K562 (cell line): ENCODE measurements around the gene CLSTN2.

Experiments
- ARHGAP35 ChIP-seq: fragments of 450-650 bp; IDR thresholded peaks from 2 replicates; pipeline ENCODE4 v1.6.1; 2018; ENCODE audit not compliant: partially characterized antibody
- CCNT2 ChIP-seq: IDR thresholded peaks from 2 replicates; pipeline ENCODE4 v1.6.1; 2011; ENCODE audit warnings: borderline replicate concordance, low read depth, mild to moderate bottlenecking, moderate library complexity, mixed read lengths, low read length; ENCODE audit not compliant: insufficient read length; ENCODE audit errors: extremely low read depth
- CREB1 ChIP-seq, 2 experiments: sonication (generic) in 1 of 2; formaldehyde crosslinking in 1 of 2; IDR thresholded peaks; 2 replicates each; pipeline versions ENCODE4 v1.6.1 to v1.8.0; 2012 to 2022; ENCODE audit warnings: inconsistent platforms in 1 of 2, mild to moderate bottlenecking in 1 of 2, missing genetic modification reagents in 1 of 2, moderate library complexity in 1 of 2
- ILK ChIP-seq: fragments of 450-650 bp; IDR thresholded peaks from 2 replicates; pipeline ENCODE4 v1.6.1; 2016; ENCODE audit warnings: missing genetic modification characterization, low read depth, mild to moderate bottlenecking, missing compliant biosample characterization, moderate library complexity, borderline replicate concordance
- JUNB ChIP-seq: fragments of 450-650 bp; formaldehyde crosslinking; conservative IDR thresholded peaks from 2 replicates; pipeline ENCODE4 v1.4.0; 2020; ENCODE audit warnings: mild to moderate bottlenecking
- MEF2D ChIP-seq: conservative IDR thresholded peaks from 2 replicates; pipeline ENCODE4 v1.6.1; 2016; ENCODE audit warnings: low read depth, missing genetic modification characterization, missing compliant biosample characterization
- MXI1 ChIP-seq: IDR thresholded peaks from 2 replicates; pipeline ENCODE4 v1.6.1; 2011; ENCODE audit warnings: low read depth, mild to moderate bottlenecking, improper control_type of control experiment, low read length
- PTBP1 ChIP-seq: fragments of 200-400 bp; formaldehyde crosslinking; IDR thresholded peaks from 2 replicates; pipeline ENCODE4 v1.6.1; 2017; ENCODE audit warnings: low read depth, low read length
- SMARCA4 ChIP-seq: fragments of 450-650 bp; IDR thresholded peaks from 2 replicates; pipeline ENCODE4 v1.6.1; 2016
- TF ChIP-seq, protein P1 (sequence below): fragments of 250-450 bp; sonication (Bioruptor Pico); IDR thresholded peaks from 2 replicates; pipeline ENCODE4 v1.8.0; 2022; ENCODE audit warnings: moderate library complexity, mild to moderate bottlenecking, inconsistent platforms
- TF ChIP-seq, protein P2 (sequence below), 3 experiments: IDR thresholded peaks in 2 of 3; conservative IDR thresholded peaks in 1 of 3; 2 replicates each; pipeline ENCODE4 v1.5.1; 2011 to 2012; ENCODE audit warnings: low read length in 3 of 3, mild to moderate bottlenecking in 3 of 3, control low read depth in 2 of 3, improper control_type of control experiment in 1 of 3, inconsistent platforms in 1 of 3, low read depth in 1 of 3, mixed read lengths in 1 of 3, moderate library complexity in 1 of 3; ENCODE audit not compliant: insufficient read depth in 2 of 3

DNA sequence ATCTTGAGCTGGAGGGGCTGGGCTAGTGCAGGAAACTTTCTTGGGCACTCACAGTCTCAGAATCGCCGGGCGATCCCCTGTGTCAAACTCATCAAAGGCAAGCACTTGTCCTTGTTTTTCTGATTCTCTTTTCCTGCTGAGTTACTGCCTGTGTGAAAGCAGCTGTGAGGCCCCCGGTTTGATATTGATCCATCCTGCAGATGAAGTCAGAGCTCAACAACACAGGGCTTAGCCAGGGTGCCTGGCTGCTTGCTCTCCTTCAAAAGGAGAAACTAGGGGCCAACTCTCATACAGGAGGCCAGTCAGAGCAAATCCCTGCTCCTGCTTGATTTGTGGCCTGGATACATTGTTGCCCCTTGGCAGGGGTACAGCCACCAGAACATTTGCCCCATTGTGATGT lies 22.9 kb downstream of the CLSTN2 start:
- TF ChIP-seq CCNT2 (no peak), MEF2D (no peak), ILK (no peak), MXI1 (no peak), CREB1 (IDR thresholded peaks at IDR 0.05) (no peak), CREB1 (CRISPR knock-in tag; IDR thresholded peaks at IDR 0.05) (no peak), PTBP1 (no peak), JUNB (no peak), ARHGAP35 (no peak), SMARCA4 (no peak)
- TF ChIP-seq, protein P1, sequence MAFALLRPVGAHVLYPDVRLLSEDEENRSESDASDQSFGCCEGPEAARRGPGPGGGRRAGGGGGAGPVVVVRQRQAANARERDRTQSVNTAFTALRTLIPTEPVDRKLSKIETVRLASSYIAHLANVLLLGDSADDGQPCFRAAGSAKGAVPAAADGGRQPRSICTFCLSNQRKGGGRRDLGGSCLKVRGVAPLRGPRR (CRISPR knock-in tag): no peak
- TF ChIP-seq, protein P2, sequence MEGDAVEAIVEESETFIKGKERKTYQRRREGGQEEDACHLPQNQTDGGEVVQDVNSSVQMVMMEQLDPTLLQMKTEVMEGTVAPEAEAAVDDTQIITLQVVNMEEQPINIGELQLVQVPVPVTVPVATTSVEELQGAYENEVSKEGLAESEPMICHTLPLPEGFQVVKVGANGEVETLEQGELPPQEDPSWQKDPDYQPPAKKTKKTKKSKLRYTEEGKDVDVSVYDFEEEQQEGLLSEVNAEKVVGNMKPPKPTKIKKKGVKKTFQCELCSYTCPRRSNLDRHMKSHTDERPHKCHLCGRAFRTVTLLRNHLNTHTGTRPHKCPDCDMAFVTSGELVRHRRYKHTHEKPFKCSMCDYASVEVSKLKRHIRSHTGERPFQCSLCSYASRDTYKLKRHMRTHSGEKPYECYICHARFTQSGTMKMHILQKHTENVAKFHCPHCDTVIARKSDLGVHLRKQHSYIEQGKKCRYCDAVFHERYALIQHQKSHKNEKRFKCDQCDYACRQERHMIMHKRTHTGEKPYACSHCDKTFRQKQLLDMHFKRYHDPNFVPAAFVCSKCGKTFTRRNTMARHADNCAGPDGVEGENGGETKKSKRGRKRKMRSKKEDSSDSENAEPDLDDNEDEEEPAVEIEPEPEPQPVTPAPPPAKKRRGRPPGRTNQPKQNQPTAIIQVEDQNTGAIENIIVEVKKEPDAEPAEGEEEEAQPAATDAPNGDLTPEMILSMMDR (IDR thresholded peaks at IDR 0.05 in 2 of 3, conservative IDR thresholded peaks at IDR 0.05 in 1 of 3; ENCODE audit: insufficient read depth in 2 of 3, low read depth in 1 of 3, low read length in 3 of 3): no peak
